ENCODE measurements around the gene ACO1. TPM values are rescaled to one million over a fixed set of nuclear protein-coding genes. Genes with fewer than 3 reads are reported as not detected.
A peak's percentile ranks its signal among the peaks of the same experiment; 100 is the strongest.

The ACO1 gene
- total RNA-seq, 1 donor from 2014 or later: 19.1 TPM

DNA sequence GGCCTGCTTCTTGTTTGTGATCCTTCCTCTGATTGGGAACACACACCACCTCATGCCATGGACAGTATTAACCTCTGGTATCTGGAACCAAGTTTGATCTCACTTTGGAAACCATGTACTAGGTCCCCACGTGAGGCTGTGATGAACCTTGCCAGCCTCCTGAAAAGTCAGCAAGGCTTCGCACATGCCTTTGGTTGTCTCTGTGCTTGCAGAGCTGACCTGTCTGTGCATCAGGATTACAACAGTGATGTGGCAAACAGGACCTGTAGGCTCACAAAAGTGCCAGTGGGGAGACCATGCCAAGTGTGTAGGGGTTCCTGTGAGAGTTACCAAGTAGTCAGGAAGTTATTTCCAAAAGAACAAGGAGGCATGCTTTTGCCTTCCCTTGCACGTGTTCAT is 1.4 kb downstream of the ACO1 start:
- Histone ChIP-seq H3K4me1 (peaks cover 0 to 6% of the 10 kb centered on the region in 2 donors), H3K27ac (peak overlapping the region in 1 of 2 donors; percentile 89), H3K4me3 (peak overlapping the region in 1 of 2 donors; percentile 84), H3K27me3 (no peaks in the 10 kb centered on the region), H3K36me3 (no peaks in the 10 kb centered on the region), H3K9me3 (no peaks in the 10 kb centered on the region)
- TF ChIP-seq, protein P1, sequence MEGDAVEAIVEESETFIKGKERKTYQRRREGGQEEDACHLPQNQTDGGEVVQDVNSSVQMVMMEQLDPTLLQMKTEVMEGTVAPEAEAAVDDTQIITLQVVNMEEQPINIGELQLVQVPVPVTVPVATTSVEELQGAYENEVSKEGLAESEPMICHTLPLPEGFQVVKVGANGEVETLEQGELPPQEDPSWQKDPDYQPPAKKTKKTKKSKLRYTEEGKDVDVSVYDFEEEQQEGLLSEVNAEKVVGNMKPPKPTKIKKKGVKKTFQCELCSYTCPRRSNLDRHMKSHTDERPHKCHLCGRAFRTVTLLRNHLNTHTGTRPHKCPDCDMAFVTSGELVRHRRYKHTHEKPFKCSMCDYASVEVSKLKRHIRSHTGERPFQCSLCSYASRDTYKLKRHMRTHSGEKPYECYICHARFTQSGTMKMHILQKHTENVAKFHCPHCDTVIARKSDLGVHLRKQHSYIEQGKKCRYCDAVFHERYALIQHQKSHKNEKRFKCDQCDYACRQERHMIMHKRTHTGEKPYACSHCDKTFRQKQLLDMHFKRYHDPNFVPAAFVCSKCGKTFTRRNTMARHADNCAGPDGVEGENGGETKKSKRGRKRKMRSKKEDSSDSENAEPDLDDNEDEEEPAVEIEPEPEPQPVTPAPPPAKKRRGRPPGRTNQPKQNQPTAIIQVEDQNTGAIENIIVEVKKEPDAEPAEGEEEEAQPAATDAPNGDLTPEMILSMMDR (IDR thresholded peaks at IDR 0.05): no peak
- DNase-seq (ENCODE audit: low spot score in 2 of 2): no peak
- intact Hi-C loops (cut with DNase I): loop anchor here (10.0 kb wide), 1 partner anchor 619 kb away; the partner anchor contains the start of gene APTX

DNA sequence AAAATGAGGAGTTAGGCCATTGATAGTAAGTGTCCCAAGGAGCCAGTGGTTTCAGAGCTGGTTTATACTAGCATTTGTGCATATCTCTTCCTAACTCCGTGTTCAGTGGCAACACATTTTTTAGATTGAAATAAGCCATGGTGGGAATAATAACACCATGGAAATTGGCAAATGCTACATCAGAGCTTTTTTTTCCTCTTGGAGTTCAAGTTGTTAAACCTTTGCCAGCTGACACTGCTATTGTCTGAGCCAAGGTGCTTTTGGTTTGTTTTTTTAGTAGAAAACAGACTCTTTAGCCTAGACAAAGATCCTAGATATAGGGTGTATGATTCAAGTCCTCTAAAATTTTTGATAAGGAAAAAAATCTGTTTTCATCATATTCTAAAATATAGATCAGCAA is 2.8 kb downstream of the ACO1 start:
- H3K4me1 ChIP-seq: peaks cover 0 to 6% of the 10 kb centered on the region in 2 donors
- H3K9me3 ChIP-seq: no peaks in the 10 kb centered on the region
- H3K36me3 ChIP-seq: no peaks in the 10 kb centered on the region
- no peak overlapping the region for H3K4me3 ChIP-seq
- no peaks in the 10 kb centered on the region for H3K27me3 ChIP-seq
- no peak for DNase-seq (ENCODE audit: low spot score in 2 of 2)
- TF ChIP-seq, protein P1 (IDR thresholded peaks at IDR 0.05): no peak
- H3K27ac ChIP-seq: no peak overlapping the region
- intact Hi-C loops (cut with DNase I): loop anchor here (10.0 kb wide), 1 partner anchor 618 kb away; the partner anchor contains the start of gene APTX

DNA sequence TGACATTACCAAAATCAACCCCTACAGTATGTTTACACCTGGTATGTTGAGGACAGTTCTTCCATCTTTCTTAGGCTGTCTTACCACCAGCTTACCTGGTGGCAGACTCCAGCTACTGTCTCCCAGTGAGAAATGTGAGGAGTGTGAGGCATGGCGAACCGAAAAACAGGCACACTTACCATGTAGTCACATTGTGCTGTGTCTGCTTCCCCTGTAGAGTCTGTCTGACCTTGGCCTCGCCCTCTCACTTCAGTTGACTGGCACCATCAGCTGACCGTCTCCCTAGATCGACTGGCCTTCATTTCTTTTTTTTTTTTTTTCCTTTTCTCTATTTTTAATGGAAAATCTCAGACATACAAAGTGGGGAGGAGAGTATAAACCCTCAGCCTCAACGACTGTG is 4.9 kb downstream of the ACO1 start:
- intact Hi-C loops (cut with DNase I): loop anchor here (10.0 kb wide), 1 partner anchor 615 kb away; the partner anchor contains the start of gene APTX
- no peak for DNase-seq (ENCODE audit: low spot score in 2 of 2)
- H3K4me3 ChIP-seq: no peak overlapping the region

DNA sequence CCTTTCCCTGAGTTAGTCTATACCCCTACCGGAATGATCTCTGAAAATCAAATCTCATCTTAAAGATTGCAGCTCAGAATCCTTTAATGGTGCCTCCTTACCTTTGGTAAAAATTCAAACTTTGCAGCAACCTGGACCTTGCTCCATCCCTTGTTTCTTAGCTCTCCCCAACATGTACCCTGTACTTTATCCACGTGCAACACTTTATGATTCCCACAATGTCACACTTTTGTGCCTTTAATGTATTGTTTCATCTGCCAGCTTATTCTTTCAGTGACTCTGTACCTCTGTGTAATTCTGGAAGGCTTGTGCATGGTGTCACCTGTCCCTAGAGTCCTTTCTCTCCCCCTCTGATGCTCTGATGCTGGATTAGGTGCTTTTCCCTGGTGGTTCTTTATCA is 9.5 kb downstream of the ACO1 start:
- Histone ChIP-seq H3K4me1 (peaks cover 2 to 5% of the 10 kb centered on the region in 2 donors), H3K27ac (no peak overlapping the region)
- TF ChIP-seq, protein P1 (IDR thresholded peaks at IDR 0.05): no peak

More for the DNA sequence above, 4.9 kb downstream of the ACO1 start:
- Histone ChIP-seq H3K9me3 (no peaks in the 10 kb centered on the region), H3K27ac (no peak overlapping the region), H3K4me1 (peaks cover 0 to 6% of the 10 kb centered on the region in 2 donors), H3K36me3 (no peaks in the 10 kb centered on the region), H3K27me3 (no peaks in the 10 kb centered on the region)
- TF ChIP-seq, protein P1 (IDR thresholded peaks at IDR 0.05): no peak

GRCh38 chr9:32394381-32395049 is 10.1 kb downstream of the ACO1 start:
- TF ChIP-seq, protein P1 (IDR thresholded peaks at IDR 0.05): no peak
- no peak for DNase-seq (ENCODE audit: low spot score in 2 of 2)
- intact Hi-C loops (cut with DNase I): no loop called here
- peaks cover 2 to 5% of the 10 kb centered on the region in 2 donors for H3K4me1 ChIP-seq
- no peaks in the 10 kb centered on the region for H3K9me3 ChIP-seq
- no peak overlapping the region for H3K27ac ChIP-seq
- H3K27me3 ChIP-seq: no peaks in the 10 kb centered on the region
- H3K36me3 ChIP-seq: no peaks in the 10 kb centered on the region
- H3K4me3 ChIP-seq: no peak overlapping the region

More for the DNA sequence above, 9.5 kb downstream of the ACO1 start:
- Histone ChIP-seq H3K4me3 (no peak overlapping the region), H3K27me3 (no peaks in the 10 kb centered on the region), H3K9me3 (no peaks in the 10 kb centered on the region), H3K36me3 (no peaks in the 10 kb centered on the region)
- DNase-seq (ENCODE audit: low spot score in 2 of 2): no peak
- intact Hi-C loops (cut with DNase I): no loop called here

Measured in ascending aorta (tissue), 2 donors.